GM23338 (cell line): ENCODE measurements around the gene RARG. TPM values are rescaled to one million over a fixed set of nuclear protein-coding genes. Genes with fewer than 3 reads are reported as not detected.

Experiments
- ATAC-seq: fragments of 200-7000 bp; cut with Tn5 transposase; 3 replicates; pipeline ENCODE4 v1.9.1; 2020
- DNase-seq: peaks from one replicate; pipeline ENCODE4 v3.0.0-alpha.2; 2015; ENCODE audit warnings: low spot score
- H2AFZ ChIP-seq: fragments of 200-600 bp; sonication (generic); 2 replicates; pipeline ENCODE4 v1.8.0; 2016; ENCODE audit warnings: antibody characterized with exemption, mild to moderate bottlenecking, moderate library complexity
- H3F3A ChIP-seq: fragments of 200-600 bp; sonication (generic); replicated peaks from 2 replicates; pipeline ENCODE4 v1.8.0; 2017; ENCODE audit warnings: antibody characterized with exemption, mixed run types, low read depth
- H3K27ac ChIP-seq: fragments of 200-600 bp; sonication (generic); 2 replicates; pipeline ENCODE4 v1.6.1; 2016; ENCODE audit warnings: low read depth
- H3K27me3 ChIP-seq: fragments of 200-600 bp; sonication (generic); 2 replicates; pipeline ENCODE4 v1.8.0; 2016; ENCODE audit warnings: mild to moderate bottlenecking, mixed run types, moderate library complexity; ENCODE audit not compliant: insufficient read depth
- H3K36me3 ChIP-seq: fragments of 200-600 bp; sonication (generic); 2 replicates; pipeline ENCODE4 v1.8.0; 2016; ENCODE audit warnings: mild to moderate bottlenecking; ENCODE audit not compliant: insufficient read depth
- H3K4me1 ChIP-seq: fragments of 200-600 bp; sonication (generic); 2 replicates; pipeline ENCODE4 v1.8.0; 2016; ENCODE audit warnings: mild to moderate bottlenecking, moderate library complexity; ENCODE audit not compliant: insufficient read depth
- H3K4me2 ChIP-seq: fragments of 200-600 bp; sonication (generic); 2 replicates; pipeline ENCODE4 v1.7.1; 2017; ENCODE audit warnings: mixed run types
- H3K4me3 ChIP-seq: fragments of 200-600 bp; sonication (generic); 2 replicates; pipeline ENCODE4 v1.6.1; 2016; ENCODE audit warnings: mixed run types
- H3K79me2 ChIP-seq: fragments of 200-600 bp; sonication (generic); replicated peaks from 2 replicates; pipeline ENCODE4 v1.8.0; 2017; ENCODE audit warnings: mild to moderate bottlenecking; ENCODE audit not compliant: insufficient read depth
- H3K9me2 ChIP-seq: fragments of 200-600 bp; sonication (generic); 2 replicates; pipeline ENCODE4 v1.8.0; 2017; ENCODE audit not compliant: insufficient read depth
- H4K20me1 ChIP-seq: fragments of 200-600 bp; sonication (generic); replicated peaks from 2 replicates; pipeline ENCODE4 v1.8.0; 2017; ENCODE audit warnings: mild to moderate bottlenecking; ENCODE audit not compliant: insufficient read depth
- H3K27ac Mint-ChIP-seq: 2 replicates; pipeline ENCODE4 v1.8.0; 2020; ENCODE audit warnings: inconsistent platforms, mild to moderate bottlenecking, moderate library complexity, mixed read lengths
- H3K27me3 Mint-ChIP-seq: 3 replicates; pipeline ENCODE4 v1.8.0; 2022; ENCODE audit warnings: low read depth, mild to moderate bottlenecking, moderate library complexity, mixed read lengths, inconsistent platforms; ENCODE audit not compliant: insufficient read depth, poor library complexity
- H3K36me3 Mint-ChIP-seq: 3 replicates; pipeline ENCODE4 v1.8.0; 2021; ENCODE audit warnings: low read depth, mild to moderate bottlenecking, inconsistent platforms, moderate library complexity, mixed read lengths
- H3K4me1 Mint-ChIP-seq: 3 replicates; pipeline ENCODE4 v1.8.0; 2020; ENCODE audit warnings: mild to moderate bottlenecking, inconsistent platforms, mixed read lengths
- H3K4me3 Mint-ChIP-seq: 3 replicates; pipeline ENCODE4 v1.8.0; 2021; ENCODE audit warnings: moderate library complexity, mild to moderate bottlenecking, inconsistent platforms, mixed read lengths
- H3K9me3 Mint-ChIP-seq: 3 replicates; pipeline ENCODE4 v1.8.0; 2020; ENCODE audit warnings: moderate library complexity, mild to moderate bottlenecking, inconsistent platforms, mixed read lengths
- CREB1 ChIP-seq: fragments of 250-450 bp; sonication (Bioruptor Pico); IDR thresholded peaks from 2 replicates; pipeline ENCODE4 v1.5.0; 2020; ENCODE audit warnings: low read depth, mild to moderate bottlenecking, moderate library complexity
- EZH2 ChIP-seq: fragments of 200-600 bp; sonication (generic); IDR thresholded peaks from one replicate; pipeline ENCODE4 v1.8.0; 2017; ENCODE audit warnings: antibody characterized with exemption, mild to moderate bottlenecking, low read depth; ENCODE audit not compliant: unreplicated experiment
- EZH2phosphoT487 ChIP-seq: fragments of 200-600 bp; sonication (generic); IDR thresholded peaks from one replicate; pipeline ENCODE4 v1.8.1; 2018; ENCODE audit warnings: antibody characterized with exemption; ENCODE audit not compliant: unreplicated experiment
- JUNB ChIP-seq: IDR thresholded peaks from one replicate; pipeline ENCODE4 v1.6.1; 2016; ENCODE audit warnings: antibody characterized with exemption; ENCODE audit not compliant: unreplicated experiment
- NANOG ChIP-seq: IDR thresholded peaks from 2 replicates; pipeline ENCODE4 v1.6.1; 2016; ENCODE audit warnings: antibody characterized with exemption, borderline replicate concordance
- POLR2AphosphoS5 ChIP-seq: IDR thresholded peaks from 2 replicates; pipeline ENCODE4 v1.6.1; 2016; ENCODE audit warnings: antibody characterized with exemption, low read depth
- STAT1 ChIP-seq: IDR thresholded peaks from one replicate; pipeline ENCODE4 v1.6.1; 2016; ENCODE audit warnings: antibody characterized with exemption; ENCODE audit not compliant: unreplicated experiment
- ZNF114 ChIP-seq: fragments of 250-450 bp; sonication (Bioruptor Pico); IDR thresholded peaks from 2 replicates; pipeline ENCODE4 v1.5.0; 2020; ENCODE audit warnings: mild to moderate bottlenecking, moderate library complexity
- ZNF331 ChIP-seq: fragments of 250-450 bp; sonication (Bioruptor Pico); IDR thresholded peaks from 2 replicates; pipeline ENCODE4 v1.5.0; 2020; ENCODE audit warnings: low read depth, mild to moderate bottlenecking, moderate library complexity
- polyA plus RNA-seq: library from polyadenylated mRNA; unstranded; fragments of >200 nt; fragmentation: Nextera tagmentation; extraction: Ambion mirVana; gene quantifications from 2 replicates; pipeline ENCODE4 v1.2.1, GENCODE V29; 2016
- total RNA-seq: library from RNA; depleted of rRNA; stranded (reverse); fragments of >200 nt; shearing (Covaris generic); gene quantifications from 2 replicates; pipeline ENCODE4 v1.2.3, GENCODE V29; 2014
- TF ChIP-seq, protein P1 (sequence below): IDR thresholded peaks from 2 replicates; pipeline ENCODE4 v1.6.1; 2016; ENCODE audit warnings: antibody characterized with exemption
- TF ChIP-seq, protein P2 (sequence below): IDR thresholded peaks from one replicate; pipeline ENCODE4 v1.6.1; 2018; ENCODE audit warnings: antibody characterized with exemption; ENCODE audit not compliant: unreplicated experiment
- TF ChIP-seq, protein P3 (sequence below), 2 experiments: fragments of 200-600 bp in 1 of 2; sonication (generic) in 1 of 2; conservative IDR thresholded peaks; 2 replicates each; pipeline versions ENCODE4 v1.5.1 to v1.6.1; 2016 to 2017; ENCODE audit warnings: antibody characterized with exemption in 2 of 2, low read depth in 2 of 2, mild to moderate bottlenecking in 2 of 2, moderate library complexity in 1 of 2

The RARG gene
- total and polyA plus RNA-seq, 2 experiments from 2014 or later: 18.5 to 50.2 TPM

DNA sequence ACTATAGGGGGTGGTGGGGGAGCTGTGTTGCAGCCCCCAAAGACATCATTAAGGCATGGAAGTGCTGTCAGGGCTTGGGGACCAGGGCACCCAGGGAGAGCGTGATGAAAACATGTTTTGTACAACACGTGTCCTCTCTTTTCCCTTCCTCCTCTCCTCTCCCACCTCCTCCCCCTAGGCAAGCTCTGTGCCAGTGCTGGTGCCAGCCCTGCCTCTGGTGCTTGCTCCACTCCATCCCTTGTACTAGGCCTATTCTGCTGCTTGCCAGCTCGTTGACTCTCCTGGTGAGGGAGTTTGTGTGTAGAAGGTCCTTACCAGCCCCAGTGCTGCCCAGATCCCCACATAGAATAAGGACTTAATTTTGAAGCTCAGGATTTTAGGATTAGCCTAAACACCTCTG is 3.2 kb upstream of the RARG start (continued):
- TF ChIP-seq, protein P1, sequence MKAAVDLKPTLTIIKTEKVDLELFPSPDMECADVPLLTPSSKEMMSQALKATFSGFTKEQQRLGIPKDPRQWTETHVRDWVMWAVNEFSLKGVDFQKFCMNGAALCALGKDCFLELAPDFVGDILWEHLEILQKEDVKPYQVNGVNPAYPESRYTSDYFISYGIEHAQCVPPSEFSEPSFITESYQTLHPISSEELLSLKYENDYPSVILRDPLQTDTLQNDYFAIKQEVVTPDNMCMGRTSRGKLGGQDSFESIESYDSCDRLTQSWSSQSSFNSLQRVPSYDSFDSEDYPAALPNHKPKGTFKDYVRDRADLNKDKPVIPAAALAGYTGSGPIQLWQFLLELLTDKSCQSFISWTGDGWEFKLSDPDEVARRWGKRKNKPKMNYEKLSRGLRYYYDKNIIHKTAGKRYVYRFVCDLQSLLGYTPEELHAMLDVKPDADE: no peak
- TF ChIP-seq POLR2AphosphoS5 (no peak), STAT1 (no peak), EZH2 (no peak), ZNF331 (CRISPR knock-in tag) (no peak), NANOG (no peak)
- TF ChIP-seq, protein P2, sequence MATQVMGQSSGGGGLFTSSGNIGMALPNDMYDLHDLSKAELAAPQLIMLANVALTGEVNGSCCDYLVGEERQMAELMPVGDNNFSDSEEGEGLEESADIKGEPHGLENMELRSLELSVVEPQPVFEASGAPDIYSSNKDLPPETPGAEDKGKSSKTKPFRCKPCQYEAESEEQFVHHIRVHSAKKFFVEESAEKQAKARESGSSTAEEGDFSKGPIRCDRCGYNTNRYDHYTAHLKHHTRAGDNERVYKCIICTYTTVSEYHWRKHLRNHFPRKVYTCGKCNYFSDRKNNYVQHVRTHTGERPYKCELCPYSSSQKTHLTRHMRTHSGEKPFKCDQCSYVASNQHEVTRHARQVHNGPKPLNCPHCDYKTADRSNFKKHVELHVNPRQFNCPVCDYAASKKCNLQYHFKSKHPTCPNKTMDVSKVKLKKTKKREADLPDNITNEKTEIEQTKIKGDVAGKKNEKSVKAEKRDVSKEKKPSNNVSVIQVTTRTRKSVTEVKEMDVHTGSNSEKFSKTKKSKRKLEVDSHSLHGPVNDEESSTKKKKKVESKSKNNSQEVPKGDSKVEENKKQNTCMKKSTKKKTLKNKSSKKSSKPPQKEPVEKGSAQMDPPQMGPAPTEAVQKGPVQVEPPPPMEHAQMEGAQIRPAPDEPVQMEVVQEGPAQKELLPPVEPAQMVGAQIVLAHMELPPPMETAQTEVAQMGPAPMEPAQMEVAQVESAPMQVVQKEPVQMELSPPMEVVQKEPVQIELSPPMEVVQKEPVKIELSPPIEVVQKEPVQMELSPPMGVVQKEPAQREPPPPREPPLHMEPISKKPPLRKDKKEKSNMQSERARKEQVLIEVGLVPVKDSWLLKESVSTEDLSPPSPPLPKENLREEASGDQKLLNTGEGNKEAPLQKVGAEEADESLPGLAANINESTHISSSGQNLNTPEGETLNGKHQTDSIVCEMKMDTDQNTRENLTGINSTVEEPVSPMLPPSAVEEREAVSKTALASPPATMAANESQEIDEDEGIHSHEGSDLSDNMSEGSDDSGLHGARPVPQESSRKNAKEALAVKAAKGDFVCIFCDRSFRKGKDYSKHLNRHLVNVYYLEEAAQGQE: no peak
- TF ChIP-seq, protein P3, sequence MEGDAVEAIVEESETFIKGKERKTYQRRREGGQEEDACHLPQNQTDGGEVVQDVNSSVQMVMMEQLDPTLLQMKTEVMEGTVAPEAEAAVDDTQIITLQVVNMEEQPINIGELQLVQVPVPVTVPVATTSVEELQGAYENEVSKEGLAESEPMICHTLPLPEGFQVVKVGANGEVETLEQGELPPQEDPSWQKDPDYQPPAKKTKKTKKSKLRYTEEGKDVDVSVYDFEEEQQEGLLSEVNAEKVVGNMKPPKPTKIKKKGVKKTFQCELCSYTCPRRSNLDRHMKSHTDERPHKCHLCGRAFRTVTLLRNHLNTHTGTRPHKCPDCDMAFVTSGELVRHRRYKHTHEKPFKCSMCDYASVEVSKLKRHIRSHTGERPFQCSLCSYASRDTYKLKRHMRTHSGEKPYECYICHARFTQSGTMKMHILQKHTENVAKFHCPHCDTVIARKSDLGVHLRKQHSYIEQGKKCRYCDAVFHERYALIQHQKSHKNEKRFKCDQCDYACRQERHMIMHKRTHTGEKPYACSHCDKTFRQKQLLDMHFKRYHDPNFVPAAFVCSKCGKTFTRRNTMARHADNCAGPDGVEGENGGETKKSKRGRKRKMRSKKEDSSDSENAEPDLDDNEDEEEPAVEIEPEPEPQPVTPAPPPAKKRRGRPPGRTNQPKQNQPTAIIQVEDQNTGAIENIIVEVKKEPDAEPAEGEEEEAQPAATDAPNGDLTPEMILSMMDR (conservative IDR thresholded peaks at IDR 0.05; ENCODE audit: low read depth in 2 of 2): no peak

DNA sequence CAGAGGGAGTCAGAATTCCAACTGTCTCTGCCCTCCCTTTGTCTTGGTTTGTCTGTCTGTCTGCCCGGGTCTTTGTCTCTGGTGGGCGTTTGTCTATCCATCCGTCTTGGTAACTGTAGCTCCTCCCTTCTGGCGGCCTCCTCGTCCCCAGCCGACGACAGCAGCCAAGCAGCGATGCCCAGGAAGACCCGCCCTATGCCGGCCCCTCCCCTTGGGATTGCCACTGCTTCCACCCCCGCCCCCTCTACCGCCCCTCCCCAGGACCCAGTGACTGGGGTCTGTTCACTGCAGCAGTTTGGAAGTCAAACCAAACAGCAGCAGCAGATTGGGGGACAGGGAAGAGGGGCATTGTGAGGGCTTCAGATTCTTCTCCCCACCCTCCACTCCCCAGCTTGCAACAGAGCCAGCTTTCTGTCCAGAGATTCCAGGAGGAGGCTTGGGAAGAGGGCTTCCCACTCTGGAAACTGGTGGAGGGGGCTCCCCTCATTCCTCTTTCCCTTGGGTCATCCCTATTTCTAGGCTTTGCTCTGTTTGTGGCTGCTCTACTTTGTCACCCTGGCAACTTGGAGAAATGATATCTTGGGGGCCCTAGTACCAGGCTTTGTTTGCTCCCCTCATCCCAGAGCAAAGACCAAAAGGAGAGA is 2.4 kb upstream of the RARG start:
- Mint-ChIP-seq H3K27ac (peak overlapping the region; percentile 75; the same call in 1 of the 2 replicates), H3K9me3 (no peaks in the 10 kb centered on the region), H3K4me1 (peaks cover 59% of the 10 kb centered on the region), H3K4me3 (peak overlapping the region; percentile 59), H3K36me3 (no peaks in the 10 kb centered on the region), H3K27me3 (peaks cover 22% of the 10 kb centered on the region)
- Histone ChIP-seq H3K27ac (no peak overlapping the region), H3K4me2 (peak overlapping the region; percentile 93), H3K4me3 (peak overlapping the region; percentile 56), H3K79me2 (peaks cover 4% of the 10 kb centered on the region; the same call in 1 of the 2 replicates), H3F3A (peaks cover 15% of the 10 kb centered on the region; the same call in 1 of the 2 replicates), H3K36me3 (no peaks in the 10 kb centered on the region), H4K20me1 (no peaks in the 10 kb centered on the region), H3K4me1 (peaks cover 58% of the 10 kb centered on the region), H2AFZ (peak overlapping the region; percentile 94), H3K27me3 (no peaks in the 10 kb centered on the region), H3K9me2 (no peaks in the 10 kb centered on the region)
- DNase-seq (peak; percentile 88), ATAC-seq (peak; percentile 33)
- no peak for TF ChIP-seq JUNB
- TF ChIP-seq, protein P1: no peak
- no peak for TF ChIP-seq EZH2phosphoT487
- no peak for TF ChIP-seq EZH2
- TF ChIP-seq ZNF114 (CRISPR knock-in tag): no peak
- no peak for TF ChIP-seq NANOG
- TF ChIP-seq, protein P3 (conservative IDR thresholded peaks at IDR 0.05; ENCODE audit: low read depth in 2 of 2): no peak
- no peak for TF ChIP-seq STAT1
- TF ChIP-seq CREB1: no peak
- no peak for TF ChIP-seq POLR2AphosphoS5
